Spleen (tissue), 11 donors: Measurements from ENCODE around the gene ARHGEF40. TPM values are rescaled to one million over a fixed set of nuclear protein-coding genes. Genes with fewer than 3 reads are reported as not detected.
A peak's percentile ranks its signal among the peaks of the same experiment; 100 is the strongest.

Experiments
- DNase-seq: peaks from one replicate; pipeline ENCODE4 v3.0.0-alpha.2; 2020
- H3K27ac ChIP-seq, 8 donors: fragments of 200-600 bp; sonication (generic) in 7 of 8; 1 replicate in 4 of 8; 2 replicates in 4 of 8; pipeline versions ENCODE4 v1.5.0 to v1.8.0; 2016 to 2021; ENCODE audit warnings: inconsistent platforms in 4 of 8, mild to moderate bottlenecking in 4 of 8, moderate library complexity in 1 of 8
- H3K27me3 ChIP-seq, 7 donors: fragments of 200-600 bp; sonication (generic) in 6 of 7; replicated peaks in 1 of 7; 1 replicate in 4 of 7; 2 replicates in 3 of 7; pipeline versions ENCODE4 v1.5.0 to v1.8.0; 2016 to 2021; ENCODE audit warnings: inconsistent platforms in 3 of 7, mild to moderate bottlenecking in 1 of 7
- H3K36me3 ChIP-seq, 6 donors: fragments of 200-600 bp; sonication (generic) in 5 of 6; 1 replicate in 4 of 6; 2 replicates in 2 of 6; pipeline versions ENCODE4 v1.5.0 to v1.8.0; 2016 to 2021; ENCODE audit warnings: inconsistent platforms in 2 of 6
- H3K4me1 ChIP-seq, 6 donors: fragments of 200-600 bp; sonication (generic) in 5 of 6; 1 replicate in 3 of 6; 2 replicates in 3 of 6; pipeline versions ENCODE4 v1.5.0 to v1.8.0; 2016 to 2021; ENCODE audit warnings: inconsistent platforms in 3 of 6
- H3K4me3 ChIP-seq, 8 donors: fragments of 200-600 bp; sonication (generic) in 7 of 8; 1 replicate in 4 of 8; 2 replicates in 4 of 8; pipeline versions ENCODE4 v1.5.0 to v1.8.0; 2016 to 2021; ENCODE audit warnings: inconsistent platforms in 4 of 8, mild to moderate bottlenecking in 4 of 8, moderate library complexity in 2 of 8
- H3K9me3 ChIP-seq, 8 donors: fragments of 200-600 bp; sonication (generic) in 7 of 8; 1 replicate in 4 of 8; 2 replicates in 4 of 8; pipeline versions ENCODE4 v1.5.0 to v1.8.0; 2016 to 2021; ENCODE audit warnings: inconsistent platforms in 4 of 8
- CTCF ChIP-seq, 11 experiments: fragments of 200-600 bp in 7 of 11; fragments of 450-650 bp in 4 of 11; sonication (generic) in 4 of 11; IDR thresholded peaks in 8 of 11; conservative IDR thresholded peaks in 3 of 11; 1 replicate in 7 of 11; 2 replicates in 4 of 11; pipeline versions ENCODE4 v1.4.0 to v1.8.0; 2016 to 2021; ENCODE audit warnings: antibody characterized with exemption in 11 of 11, inconsistent platforms in 4 of 11, mild to moderate bottlenecking in 1 of 11
- POLR2A ChIP-seq, 3 donors: fragments of 450-650 bp; IDR thresholded peaks; one replicate each; pipeline ENCODE4 v1.5.1; 2017; ENCODE audit warnings: antibody characterized with exemption in 3 of 3, mild to moderate bottlenecking in 1 of 3
- POLR2AphosphoS5 ChIP-seq, 3 donors: sonication (generic); formaldehyde crosslinking; IDR thresholded peaks; one replicate each; pipeline ENCODE4 v1.5.1; 2017; ENCODE audit warnings: antibody characterized with exemption in 3 of 3
- WGBS, 5 donors: extraction: QIAGEN DNeasy Blood & Tissue Kit in 3 of 5; methylation state at CpG; one replicate each; pipeline versions ENCODE4 v1.1.5 to v1.1.7; 2013 to 2018; 5-methylcytosine and 5-hydroxymethylcytosine counted together
- intact Hi-C: fragments of 100-400 bp; cut with DNase I; formaldehyde crosslinking; loops from one replicate; pipeline ENCODE4 v1.15.0; 2023; ENCODE audit warnings: low total_unique reads
- microRNA-seq, 3 donors: library from miRNA; unstranded; fragments of <30 nt; microRNA quantifications; one replicate each; pipeline versions ENCODE4 to v1.1.0, GENCODE V29; 2019 to 2020
- polyA plus RNA-seq, 3 donors: library from polyadenylated mRNA; stranded (reverse); fragments of 200-250 nt; gene quantifications; one replicate each; pipeline ENCODE4 v1.2.1, GENCODE V29; 2013
- small RNA-seq, 4 donors: library from RNA; depleted of rRNA; stranded (forward); fragments of <200 nt; gene quantifications; one replicate each; pipeline ENCODE3, GENCODE V24; 2016
- total RNA-seq, 7 donors: library from RNA; depleted of rRNA in 3 of 7; stranded (reverse); fragments of >200 nt in 3 of 7; fragmentation: NEBNext Ultra II Directional in 4 of 7; extraction: Animal tissue kit (Norgen Biotek cat#: 25700) in 4 of 7; gene quantifications; one replicate each; pipeline versions ENCODE4 v1.1.0 to v1.2.1, GENCODE V29; 2016 to 2021
- donor health status: healthy with polysubstance abuse.
- donor health status: DM: no; HTN: no; CAD: no; lungs with moderate emphysema.
- donor health status: DM: no; HTN: no; CAD: no.
- donor health status: Bipolar disorder and iron deficiency.
- donor health status: healthy.
- donor health status: DM: no; HTN: no; CAD: no.
- donor health status: DM: yes; HTN: yes; CAD: no.

Gene ARHGEF40
- total and polyA plus RNA-seq, 10 donors, result 9.8 to 151 (median 92.5) TPM

GRCh38 chr14:21123429-21123828 is 53.3 kb downstream of the ARHGEF40 start:
- no peak for DNase-seq
- Histone ChIP-seq H3K27ac (no peak overlapping the region), H3K4me3 (no peak overlapping the region), H3K36me3 (no peaks in the 10 kb centered on the region), H3K9me3 (peaks cover 0 to 18% (median 0%) of the 10 kb centered on the region in 8 donors), H3K27me3 (peaks cover 0 to 13% (median 0%) of the 10 kb centered on the region in 7 donors), H3K4me1 (no peaks in the 10 kb centered on the region)
- TF ChIP-seq POLR2A (IDR thresholded peaks at IDR 0.05), result no peak
- no peak for TF ChIP-seq CTCF (IDR thresholded peaks at IDR 0.05 in 8 of 11, conservative IDR thresholded peaks at IDR 0.05 in 3 of 11)
- no peak for TF ChIP-seq POLR2AphosphoS5 (IDR thresholded peaks at IDR 0.05)
- intact Hi-C loops, result no loop called here
- 86 to 96% (median 92%) methylated on average over 1 of the region's 1 CpG for WGBS, 5 donors

DNA sequence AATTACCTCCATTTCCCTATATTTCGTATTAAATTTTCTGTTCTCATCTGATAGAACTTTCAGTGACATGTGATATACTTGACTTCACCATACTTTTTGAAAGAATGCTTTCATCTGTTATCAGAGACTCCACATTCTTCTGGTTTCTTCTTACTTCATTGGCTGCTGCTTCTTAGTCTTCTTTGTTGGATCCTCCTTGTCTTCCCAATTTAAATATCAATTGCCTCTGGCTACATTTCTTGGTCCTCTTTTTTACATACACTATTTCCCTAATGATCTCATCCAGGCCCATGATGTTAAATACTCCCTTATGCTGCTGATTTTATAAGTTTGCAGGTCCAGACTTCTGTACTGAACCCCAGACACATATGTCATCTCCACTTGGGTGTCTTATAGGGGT is 63.8 kb downstream of the ARHGEF40 start:
- no peaks in the 10 kb centered on the region for H3K36me3 ChIP-seq
- TF ChIP-seq POLR2A (IDR thresholded peaks at IDR 0.05) (no peak), CTCF (IDR thresholded peaks at IDR 0.05 in 8 of 11, conservative IDR thresholded peaks at IDR 0.05 in 3 of 11) (no peak), POLR2AphosphoS5 (IDR thresholded peaks at IDR 0.05) (no peak)
- H3K27ac ChIP-seq, result no peak overlapping the region
- DNase-seq, result no peak
- no peaks in the 10 kb centered on the region for H3K4me1 ChIP-seq
- H3K27me3 ChIP-seq, result no peaks in the 10 kb centered on the region
- no peak overlapping the region for H3K4me3 ChIP-seq
- intact Hi-C loops, result no loop called here
- WGBS, 5 donors, result 51 to 78% (median 59%) methylated on average over 1 of the region's 1 CpG
- H3K9me3 ChIP-seq, result peaks cover 0 to 3% (median 0%) of the 10 kb centered on the region in 8 donors

- Histone ChIP-seq H3K27ac (no peak overlapping the region), H3K4me3 (no peak overlapping the region), H3K27me3 (no peaks in the 10 kb centered on the region), H3K9me3 (no peaks in the 10 kb centered on the region), H3K4me1 (no peaks in the 10 kb centered on the region), H3K36me3 (no peaks in the 10 kb centered on the region)
- WGBS, 5 donors, result 10 to 22% (median 18%) methylated on average over 1 of the region's 1 CpG
- intact Hi-C loops, result no loop called here
- no peak for TF ChIP-seq POLR2A (IDR thresholded peaks at IDR 0.05)
- TF ChIP-seq CTCF (IDR thresholded peaks at IDR 0.05 in 8 of 11, conservative IDR thresholded peaks at IDR 0.05 in 3 of 11), result peak in 9 of 11 experiments; percentile 16 to 65 (median 57)
- DNase-seq, result no peak
These were observed 65.9 kb downstream of the ARHGEF40 start for GRCh38 chr14:21136024-21136423.

Small RNAs within 50 kb of the gene (microRNA-seq; reads per million reads assigned to microRNA genes)
- gene MIR6717, result 0 reads per million in 3 donors

Small RNAs within 50 kb of the gene (small RNA-seq; reads per million reads assigned to genes)
- gene RNU6-252P, result 0 reads per million in 4 donors

Other genes with a start within 250 kb of the ARHGEF40 start
- 10 to 100 TPM in 2 of 7 donors, 1 to 10 TPM in 5; 1.4 to 24.0 (median 2.7) TPM for gene RNASE3, start 178.9 kb upstream of the ARHGEF40 start, total RNA-seq
- 1 to 10 TPM in 2 of 3 donors, under 1 TPM in 1; 0.62 to 2.8 (median 2.4) TPM for gene RNASE3, start 178.9 kb upstream of the ARHGEF40 start, polyA plus RNA-seq
- gene RNASE2, start 114.8 kb upstream of the ARHGEF40 start, total RNA-seq, result 10 to 100 TPM in 6 of 7 donors, 1 to 10 TPM in 1; 8.8 to 27.6 (median 15.1) TPM
- gene RNASE2, start 114.8 kb upstream of the ARHGEF40 start, polyA plus RNA-seq, result 10 to 100 TPM in 1 of 3 donors, 1 to 10 TPM in 2; 4.5 to 11.3 (median 6.7) TPM
- gene METTL17, start 80.3 kb upstream of the ARHGEF40 start, total RNA-seq, result 100 to 1,000 TPM in 2 of 7 donors, 10 to 100 TPM in 5; 58.9 to 119 (median 73.0) TPM
- gene METTL17, start 80.3 kb upstream of the ARHGEF40 start, polyA plus RNA-seq, result 10 to 100 TPM; 72.8 to 92.1 (median 82.2) TPM
- gene SLC39A2, start 71.0 kb upstream of the ARHGEF40 start, total RNA-seq, result under 1 TPM in 1 of 7 donors, not detected in 6; 0.23 TPM
- under 1 TPM; 0.06 to 0.16 (median 0.15) TPM for gene SLC39A2, start 71.0 kb upstream of the ARHGEF40 start, polyA plus RNA-seq
- 100 to 1,000 TPM; 101 to 335 (median 270) TPM for gene NDRG2, start 45.2 kb upstream of the ARHGEF40 start, total RNA-seq
- 100 to 1,000 TPM in 1 of 3 donors, 10 to 100 TPM in 2; 72.4 to 174 (median 74.1) TPM for gene NDRG2, start 45.2 kb upstream of the ARHGEF40 start, polyA plus RNA-seq
- under 1 TPM in 3 of 7 donors, not detected in 4; 0.57 to 0.91 (median 0.76) TPM for gene TPPP2, start 40.1 kb upstream of the ARHGEF40 start, total RNA-seq
- gene TPPP2, start 40.1 kb upstream of the ARHGEF40 start, polyA plus RNA-seq, result under 1 TPM in 2 of 3 donors, not detected in 1; 0.09 to 0.22 TPM
- gene RNASE13, start 35.5 kb upstream of the ARHGEF40 start, total RNA-seq, result under 1 TPM in 1 of 7 donors, not detected in 6; 0.30 TPM
- not detected for gene RNASE13, start 35.5 kb upstream of the ARHGEF40 start, polyA plus RNA-seq
- gene RNASE7, start 27.9 kb upstream of the ARHGEF40 start, total RNA-seq, result not detected
- not detected for gene RNASE7, start 27.9 kb upstream of the ARHGEF40 start, polyA plus RNA-seq
- not detected for gene RNASE8, start 12.5 kb upstream of the ARHGEF40 start, total RNA-seq
- gene RNASE8, start 12.5 kb upstream of the ARHGEF40 start, polyA plus RNA-seq, result not detected
- gene ZNF219, start 28.4 kb downstream of the ARHGEF40 start, total RNA-seq, result 10 to 100 TPM; 10.7 to 26.7 (median 16.6) TPM
- gene ZNF219, start 28.4 kb downstream of the ARHGEF40 start, polyA plus RNA-seq, result 10 to 100 TPM in 1 of 3 donors, 1 to 10 TPM in 2; 5.5 to 11.8 (median 5.5) TPM
- gene TMEM253, start 30.8 kb downstream of the ARHGEF40 start, total RNA-seq, result 1 to 10 TPM in 1 of 7 donors, under 1 TPM in 1, not detected in 5; 0.57 to 1.5 TPM
- gene TMEM253, start 30.8 kb downstream of the ARHGEF40 start, polyA plus RNA-seq, result under 1 TPM; 0.11 to 0.29 (median 0.15) TPM
- gene OR5AU1, start 85.8 kb downstream of the ARHGEF40 start, total RNA-seq, result not detected
- gene OR5AU1, start 85.8 kb downstream of the ARHGEF40 start, polyA plus RNA-seq, result not detected
- 100 to 1,000 TPM; 374 to 648 (median 506) TPM for gene HNRNPC, start 199.1 kb downstream of the ARHGEF40 start, total RNA-seq
- gene HNRNPC, start 199.1 kb downstream of the ARHGEF40 start, polyA plus RNA-seq, result 100 to 1,000 TPM; 497 to 824 (median 677) TPM
- gene RPGRIP1, start 209.8 kb downstream of the ARHGEF40 start, total RNA-seq, result 1 to 10 TPM in 3 of 7 donors, under 1 TPM in 4; 0.33 to 4.0 (median 0.87) TPM
- gene RPGRIP1, start 209.8 kb downstream of the ARHGEF40 start, polyA plus RNA-seq, result 1 to 10 TPM in 1 of 3 donors, under 1 TPM in 2; 0.46 to 1.3 (median 0.61) TPM